T-helper 2 cell treated with Interferon-gamma antibody and Interleukin-4, amounts not matched to agents 5 μg/mL and 100 μg/mL, for 36 hours (primary cell): ENCODE measurements around the gene C2orf72.

Experiments
- DNase-seq: peaks from one replicate; pipeline ENCODE4 v3.0.0; 2021; ENCODE audit warnings: low spot score
- H3K27ac Mint-ChIP-seq: one replicate; pipeline ENCODE4 v1.8.0; 2021; ENCODE audit warnings: mild to moderate bottlenecking, mixed read lengths
- H3K27me3 Mint-ChIP-seq: one replicate; pipeline ENCODE4 v1.8.0; 2021; ENCODE audit warnings: low read depth, mixed read lengths
- H3K36me3 Mint-ChIP-seq: one replicate; pipeline ENCODE4 v1.8.0; 2021; ENCODE audit warnings: low read depth, mixed read lengths
- H3K4me1 Mint-ChIP-seq: one replicate; pipeline ENCODE4 v1.8.0; 2021; ENCODE audit warnings: low read depth, mixed read lengths
- H3K4me3 Mint-ChIP-seq: one replicate; pipeline ENCODE4 v1.8.0; 2022; ENCODE audit warnings: mild to moderate bottlenecking, moderate library complexity, mixed read lengths
- H3K9me3 Mint-ChIP-seq: one replicate; pipeline ENCODE4 v1.8.0; 2021; ENCODE audit warnings: mixed read lengths

C2orf72 gene

DNA sequence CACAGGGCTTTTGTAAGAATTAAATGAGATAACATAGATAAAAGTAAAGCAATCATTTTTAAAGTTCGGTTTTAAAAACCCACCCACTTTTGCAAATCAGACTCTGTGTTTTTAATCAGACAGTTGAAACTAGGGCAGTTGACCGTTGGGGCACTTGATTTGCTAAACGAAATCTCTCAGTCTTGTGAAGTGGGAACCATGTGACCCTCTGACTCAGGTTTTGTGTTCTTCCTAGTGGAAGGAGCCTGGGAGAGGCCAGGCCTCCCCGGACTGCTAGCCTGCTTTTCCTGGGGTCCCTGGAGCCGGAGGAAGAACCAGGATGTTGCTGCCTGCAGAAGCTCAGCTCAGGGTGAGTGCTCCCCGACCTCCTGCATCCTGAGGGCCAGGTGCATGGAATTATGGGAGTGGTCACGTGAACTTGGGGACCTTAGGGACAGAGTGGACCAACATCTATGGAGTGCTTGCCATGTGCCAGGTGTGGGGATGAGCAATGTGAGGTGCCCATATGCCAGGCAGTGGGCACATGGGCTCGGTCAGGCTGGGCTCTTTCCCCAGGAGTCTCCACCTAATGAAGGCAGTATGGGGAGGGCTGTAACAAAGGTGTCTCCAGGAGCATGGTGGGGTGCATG lies 3.9 kb downstream of the C2orf72 start:
- H3K4me1 Mint-ChIP-seq, result peaks cover 2% of the 10 kb centered on the region
- peaks cover 61% of the 10 kb centered on the region for H3K27me3 Mint-ChIP-seq
- H3K4me3 Mint-ChIP-seq, result no peak overlapping the region
- no peak overlapping the region for H3K27ac Mint-ChIP-seq
- no peaks in the 10 kb centered on the region for H3K36me3 Mint-ChIP-seq
- H3K9me3 Mint-ChIP-seq, result no peaks in the 10 kb centered on the region
- no peak for DNase-seq

DNA sequence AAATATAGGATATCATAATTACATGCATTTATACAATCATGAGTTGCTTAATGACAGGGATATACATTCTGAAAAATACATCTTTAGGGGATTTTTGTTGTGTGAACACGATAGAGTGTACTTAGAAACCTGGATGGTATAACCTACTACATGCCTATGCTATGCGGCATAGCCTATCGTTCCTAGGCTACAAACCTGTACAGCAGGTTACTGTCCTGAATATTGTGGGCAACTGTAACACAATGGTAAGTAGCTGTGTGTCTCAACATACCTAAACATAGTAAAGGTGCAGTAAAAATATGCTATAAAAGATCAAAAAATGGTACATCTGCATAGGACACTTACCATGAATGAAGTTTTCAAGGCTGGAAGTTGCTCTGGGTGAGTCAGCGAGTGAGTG lies 6.5 kb downstream of the C2orf72 start:
- no peak overlapping the region for H3K4me3 Mint-ChIP-seq
- no peaks in the 10 kb centered on the region for H3K9me3 Mint-ChIP-seq
- no peaks in the 10 kb centered on the region for H3K4me1 Mint-ChIP-seq
- H3K27ac Mint-ChIP-seq, result no peak overlapping the region
- no peak for DNase-seq
- H3K27me3 Mint-ChIP-seq, result peaks cover 46% of the 10 kb centered on the region
- H3K36me3 Mint-ChIP-seq, result no peaks in the 10 kb centered on the region

DNA sequence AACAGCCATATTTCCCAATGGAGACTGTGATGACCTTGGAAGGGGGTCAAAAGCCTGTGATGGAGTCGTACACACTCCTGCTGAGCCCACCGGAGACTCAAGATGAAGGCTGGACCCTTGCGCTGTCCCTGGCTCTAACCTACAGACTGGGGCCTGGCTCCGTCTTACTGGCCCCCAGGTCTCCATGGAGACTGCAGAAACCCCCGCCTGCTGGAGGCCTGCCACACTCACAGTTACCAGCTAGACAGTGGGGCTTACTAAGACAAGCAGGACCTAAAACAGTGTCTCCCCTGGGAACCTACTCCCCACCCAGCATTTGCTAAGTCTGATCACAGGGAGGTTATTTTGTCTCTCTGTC lies 9.6 kb downstream of the C2orf72 start:
- no peak for DNase-seq
- no peaks in the 10 kb centered on the region for H3K4me1 Mint-ChIP-seq
- peaks cover 26% of the 10 kb centered on the region for H3K27me3 Mint-ChIP-seq
- H3K36me3 Mint-ChIP-seq, result no peaks in the 10 kb centered on the region
- no peak overlapping the region for H3K27ac Mint-ChIP-seq
- no peaks in the 10 kb centered on the region for H3K9me3 Mint-ChIP-seq
- H3K4me3 Mint-ChIP-seq, result no peak overlapping the region

DNA sequence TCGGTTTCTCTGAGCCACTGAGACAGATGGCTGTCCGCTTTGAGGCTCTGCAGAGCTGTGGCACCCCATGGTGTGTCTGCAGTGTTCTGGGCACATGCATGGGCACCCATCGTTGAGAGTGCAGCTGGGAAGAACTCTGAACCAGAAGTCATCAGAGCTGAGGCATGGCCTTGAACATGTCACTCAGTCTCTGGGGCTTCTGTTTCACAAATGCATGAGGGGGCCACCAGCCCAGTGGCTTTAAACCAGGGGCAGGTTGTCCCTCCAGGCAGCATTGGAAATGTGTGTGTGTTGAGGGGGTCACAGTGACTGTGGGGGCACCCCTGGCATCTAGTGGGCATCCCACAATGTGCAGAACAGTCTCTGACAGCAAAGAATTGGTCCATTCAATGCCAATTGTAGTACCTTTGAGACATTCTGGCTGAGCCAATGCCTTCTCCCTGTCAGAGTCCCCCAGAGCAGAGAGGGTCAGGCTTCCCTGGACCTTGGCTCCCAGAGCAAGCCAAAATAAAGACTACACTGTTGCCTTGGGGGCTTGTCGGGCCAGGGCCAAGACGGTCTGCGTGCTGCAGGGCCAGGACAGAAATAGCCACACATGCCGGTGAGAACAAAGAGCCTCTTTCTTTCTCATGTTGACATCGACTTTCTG lies 10.1 kb downstream of the C2orf72 start:
- Mint-ChIP-seq H3K4me3 (no peak overlapping the region), H3K27ac (no peak overlapping the region), H3K4me1 (peaks cover 4% of the 10 kb centered on the region), H3K36me3 (no peaks in the 10 kb centered on the region), H3K27me3 (peaks cover 27% of the 10 kb centered on the region), H3K9me3 (no peaks in the 10 kb centered on the region)
- no peak for DNase-seq

DNA sequence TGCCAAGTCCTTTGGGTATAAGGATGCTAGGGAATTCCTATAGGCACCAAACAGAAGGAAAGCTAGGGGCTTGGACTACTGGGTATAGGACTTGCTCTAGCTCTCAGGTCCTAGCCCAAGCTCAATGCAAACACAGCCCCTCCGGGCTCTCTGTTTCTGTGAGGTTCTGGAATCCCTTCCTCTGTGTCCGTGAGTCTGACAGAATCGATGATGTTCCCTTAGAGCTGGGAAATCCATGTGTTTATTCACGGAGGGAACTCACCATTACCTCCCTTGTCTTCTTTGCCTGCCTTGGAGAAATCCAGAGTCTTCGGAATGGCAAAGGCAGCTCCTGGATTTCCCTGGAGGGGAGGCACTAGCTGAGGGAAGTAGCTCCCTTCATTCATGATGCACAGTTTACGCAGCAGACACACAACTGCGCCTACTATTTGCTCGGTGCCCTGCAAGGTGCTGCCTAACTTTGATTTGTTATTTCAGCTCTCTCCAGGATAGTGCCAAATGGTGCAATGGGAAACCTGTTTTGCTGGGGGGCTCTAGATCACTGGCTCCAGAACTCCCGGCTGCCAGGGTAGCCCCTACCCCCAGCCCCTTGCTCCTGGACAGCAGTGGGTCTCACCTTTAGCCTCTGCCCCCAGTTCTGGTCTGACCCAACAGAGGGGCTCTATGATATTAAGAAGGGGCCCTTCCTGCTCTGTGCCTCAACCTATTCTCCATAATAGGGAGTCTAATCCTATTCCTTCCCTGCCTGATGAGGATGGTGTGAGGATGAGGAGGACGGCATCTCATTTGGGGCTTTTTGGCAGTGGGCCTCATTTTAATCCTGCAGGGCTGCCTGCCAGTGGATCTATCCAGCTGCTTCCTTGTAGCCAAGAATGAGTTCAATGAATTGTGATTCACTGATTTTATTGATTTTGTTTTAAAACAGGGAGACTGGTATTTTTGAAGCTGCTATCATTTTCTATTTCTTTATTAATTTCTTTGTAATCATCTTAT lies 10.9 kb downstream of the C2orf72 start:
- Mint-ChIP-seq H3K27ac (no peak overlapping the region), H3K36me3 (no peaks in the 10 kb centered on the region), H3K4me1 (peaks cover 12% of the 10 kb centered on the region), H3K27me3 (peaks cover 21% of the 10 kb centered on the region), H3K4me3 (no peak overlapping the region), H3K9me3 (no peaks in the 10 kb centered on the region)
- DNase-seq, result no peak

DNA sequence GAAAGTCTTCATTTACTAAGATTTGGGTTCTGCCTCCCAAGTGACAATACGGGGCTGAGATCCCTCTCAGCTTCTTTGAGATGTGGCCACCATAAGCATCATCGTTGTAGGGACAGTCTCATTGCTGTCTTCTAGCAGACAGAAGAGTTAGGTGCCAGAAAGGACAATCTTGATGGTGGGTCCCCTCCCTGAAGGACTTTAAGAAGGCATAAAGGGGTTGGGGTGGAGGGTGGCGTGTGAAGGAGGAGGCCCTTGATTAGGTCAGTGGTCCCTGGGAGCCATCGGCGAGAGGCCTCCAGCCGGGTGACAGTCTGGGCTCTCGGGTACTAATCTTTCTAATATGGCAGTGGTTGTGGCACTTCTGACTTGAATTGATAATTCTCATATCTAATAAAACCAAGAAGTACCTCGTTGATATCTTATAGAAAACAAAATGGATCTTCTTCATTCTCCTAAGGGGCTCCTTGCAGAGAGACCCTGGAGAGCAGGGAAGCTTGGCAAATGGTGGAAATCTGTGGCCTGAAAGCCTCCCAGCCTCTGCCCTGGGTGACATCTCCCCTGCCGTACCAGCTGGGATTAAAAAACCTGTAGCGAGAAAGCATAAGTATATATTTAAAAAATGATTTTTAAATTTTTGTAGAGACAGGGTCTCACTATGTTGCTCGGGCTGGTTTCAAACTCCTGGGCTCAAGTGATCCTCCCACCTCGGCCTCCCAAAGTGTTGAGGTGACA lies 12.1 kb downstream of the C2orf72 start:
- DNase-seq, result no peak
- Mint-ChIP-seq H3K4me1 (peaks cover 21% of the 10 kb centered on the region), H3K36me3 (no peaks in the 10 kb centered on the region), H3K4me3 (no peak overlapping the region), H3K9me3 (no peaks in the 10 kb centered on the region), H3K27me3 (peaks cover 22% of the 10 kb centered on the region), H3K27ac (no peak overlapping the region)

DNA sequence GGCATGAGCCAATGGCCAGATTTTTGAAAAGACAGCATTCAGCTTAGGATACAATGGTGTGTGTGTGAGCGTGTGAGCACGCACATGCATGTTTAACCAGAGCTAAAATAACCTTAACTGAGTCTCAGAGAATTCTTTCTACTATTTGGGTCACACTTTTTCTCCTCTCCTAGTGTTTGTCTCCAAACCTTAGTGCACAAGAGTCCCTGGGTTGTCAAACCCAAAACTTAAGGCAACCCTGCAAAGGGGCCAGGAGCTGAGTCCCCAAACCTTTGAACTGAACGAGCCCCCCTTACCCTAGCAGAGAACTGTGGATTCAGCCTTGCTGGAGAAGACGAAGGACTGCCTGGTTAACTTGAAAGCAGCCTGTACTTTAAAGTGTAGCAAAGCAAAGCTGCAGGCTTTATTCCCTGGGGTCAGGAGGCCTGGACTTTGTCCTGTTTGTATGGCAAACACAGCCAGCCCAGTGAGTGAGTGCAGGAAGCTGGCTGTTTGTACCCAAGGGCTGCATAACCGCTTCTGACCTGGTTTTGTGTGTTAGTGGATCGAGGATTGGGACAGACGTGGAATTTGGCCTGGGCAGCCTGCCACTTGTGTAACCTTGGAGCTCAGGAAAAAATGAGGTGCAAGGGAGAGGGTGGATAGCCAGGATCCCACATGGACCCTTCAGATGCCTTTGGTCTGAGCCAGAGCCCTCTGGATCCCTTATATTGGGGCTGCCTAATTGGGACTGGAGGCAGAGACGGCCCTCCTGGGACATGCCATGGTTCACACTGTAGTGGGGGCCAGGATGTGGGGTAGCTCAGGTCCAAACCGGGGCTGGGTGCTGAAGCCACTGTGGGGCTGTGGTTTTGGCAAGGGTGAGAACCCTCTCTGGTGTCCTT lies 12.9 kb downstream of the C2orf72 start:
- DNase-seq, result no peak
- H3K9me3 Mint-ChIP-seq, result no peaks in the 10 kb centered on the region
- H3K36me3 Mint-ChIP-seq, result no peaks in the 10 kb centered on the region
- no peak overlapping the region for H3K4me3 Mint-ChIP-seq
- H3K27me3 Mint-ChIP-seq, result peaks cover 22% of the 10 kb centered on the region
- no peak overlapping the region for H3K27ac Mint-ChIP-seq
- peaks cover 21% of the 10 kb centered on the region for H3K4me1 Mint-ChIP-seq

DNA sequence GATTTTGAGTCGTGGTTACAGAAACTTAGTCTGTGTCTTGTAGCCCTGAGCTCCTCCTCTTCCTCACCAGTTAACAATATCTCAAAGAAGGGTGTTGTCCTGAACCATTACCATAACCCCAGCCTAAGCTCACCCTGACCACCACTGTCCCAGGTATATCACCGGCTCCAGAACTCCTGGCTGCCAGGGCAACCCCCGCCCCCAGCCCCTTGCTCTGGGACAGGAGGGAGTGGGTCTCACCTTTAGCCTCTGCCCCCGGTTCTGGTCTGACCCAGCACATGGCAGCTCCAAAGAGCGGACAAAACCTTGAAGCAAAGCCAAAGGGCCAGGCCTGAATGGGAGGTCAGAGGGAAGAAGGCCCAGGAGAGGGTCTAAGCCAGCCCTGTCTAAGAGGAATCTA lies 13.8 kb downstream of the C2orf72 start:
- peaks cover 18% of the 10 kb centered on the region for H3K27me3 Mint-ChIP-seq
- H3K36me3 Mint-ChIP-seq, result no peaks in the 10 kb centered on the region
- H3K9me3 Mint-ChIP-seq, result no peaks in the 10 kb centered on the region
- no peak overlapping the region for H3K27ac Mint-ChIP-seq
- DNase-seq, result no peak
- H3K4me3 Mint-ChIP-seq, result no peak overlapping the region
- peaks cover 23% of the 10 kb centered on the region for H3K4me1 Mint-ChIP-seq

DNA sequence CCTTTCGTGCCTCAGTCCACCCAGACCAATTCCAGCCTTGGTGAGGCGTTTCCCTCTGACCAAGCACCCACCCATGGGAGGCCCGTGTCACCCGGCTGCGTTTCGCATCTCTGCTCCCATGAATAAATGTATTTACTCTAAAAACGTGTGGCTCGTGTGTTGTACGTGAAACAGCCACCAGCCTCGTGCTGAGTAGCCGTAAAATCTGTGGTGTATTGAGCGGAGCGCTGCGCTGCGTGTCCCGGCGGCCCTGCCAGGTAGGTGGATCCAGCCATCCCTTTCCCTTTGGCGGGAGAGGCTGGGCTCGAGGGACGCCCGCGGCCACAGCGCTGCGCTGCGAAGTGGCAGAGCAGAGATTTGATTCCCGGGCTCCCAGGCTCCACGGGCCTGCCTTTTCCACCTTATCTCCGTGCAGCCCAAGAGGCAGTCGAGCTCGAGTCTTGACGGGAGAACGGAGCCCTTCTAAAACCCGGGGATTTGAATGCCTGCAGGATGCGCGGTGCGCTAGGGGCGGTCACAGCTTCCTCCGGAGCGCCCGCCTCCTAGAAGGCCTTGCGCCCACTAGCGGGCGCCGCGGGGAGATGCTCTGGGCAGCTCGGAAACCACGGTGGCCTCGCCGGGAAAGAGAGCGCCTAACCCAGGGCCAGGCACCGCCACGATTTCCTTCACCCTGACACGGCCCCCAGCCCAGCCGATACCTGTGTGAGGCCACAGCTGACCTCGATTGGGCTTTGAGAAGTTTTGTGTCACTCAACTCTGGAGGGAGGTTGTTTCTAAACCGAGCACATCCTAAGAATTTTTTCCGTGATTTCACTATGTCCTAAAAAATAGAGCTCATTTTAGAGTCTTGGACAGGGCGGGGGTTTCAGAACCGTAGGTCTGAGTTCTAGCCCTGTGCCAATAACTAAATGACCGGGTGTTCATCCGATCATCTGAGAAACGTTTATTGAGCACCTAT lies 15.4 kb downstream of the C2orf72 start:
- Mint-ChIP-seq H3K27ac (no peak overlapping the region), H3K4me3 (peak overlapping the region; percentile 91), H3K27me3 (peaks cover 18% of the 10 kb centered on the region), H3K36me3 (no peaks in the 10 kb centered on the region), H3K4me1 (peaks cover 25% of the 10 kb centered on the region), H3K9me3 (no peaks in the 10 kb centered on the region)
- peak; percentile 87 for DNase-seq

DNA sequence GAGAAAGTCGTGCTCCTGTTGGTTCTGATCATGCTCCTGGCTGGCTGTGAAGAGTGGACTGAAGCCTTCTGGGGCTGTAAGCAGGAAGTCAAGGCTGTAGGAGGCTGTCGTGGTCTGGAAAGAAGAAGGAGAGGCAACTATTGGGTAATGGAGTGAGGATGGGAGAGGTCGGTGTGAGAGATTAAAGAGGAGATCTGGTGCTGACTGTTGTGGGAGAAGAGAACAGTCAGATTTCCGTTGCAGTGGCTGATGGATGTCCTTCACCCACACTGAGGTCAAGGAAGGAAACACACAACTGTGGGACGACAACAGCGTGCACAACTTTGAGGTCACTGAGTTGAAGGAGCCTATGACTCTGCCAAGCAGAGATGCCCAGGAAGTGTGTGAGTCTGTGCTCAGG lies 16.5 kb downstream of the C2orf72 start:
- H3K9me3 Mint-ChIP-seq, result no peaks in the 10 kb centered on the region
- H3K4me3 Mint-ChIP-seq, result no peak overlapping the region
- no peaks in the 10 kb centered on the region for H3K36me3 Mint-ChIP-seq
- peaks cover 35% of the 10 kb centered on the region for H3K4me1 Mint-ChIP-seq
- H3K27ac Mint-ChIP-seq, result peak overlapping the region; percentile 23
- H3K27me3 Mint-ChIP-seq, result peaks cover 16% of the 10 kb centered on the region
- DNase-seq, result no peak

DNA sequence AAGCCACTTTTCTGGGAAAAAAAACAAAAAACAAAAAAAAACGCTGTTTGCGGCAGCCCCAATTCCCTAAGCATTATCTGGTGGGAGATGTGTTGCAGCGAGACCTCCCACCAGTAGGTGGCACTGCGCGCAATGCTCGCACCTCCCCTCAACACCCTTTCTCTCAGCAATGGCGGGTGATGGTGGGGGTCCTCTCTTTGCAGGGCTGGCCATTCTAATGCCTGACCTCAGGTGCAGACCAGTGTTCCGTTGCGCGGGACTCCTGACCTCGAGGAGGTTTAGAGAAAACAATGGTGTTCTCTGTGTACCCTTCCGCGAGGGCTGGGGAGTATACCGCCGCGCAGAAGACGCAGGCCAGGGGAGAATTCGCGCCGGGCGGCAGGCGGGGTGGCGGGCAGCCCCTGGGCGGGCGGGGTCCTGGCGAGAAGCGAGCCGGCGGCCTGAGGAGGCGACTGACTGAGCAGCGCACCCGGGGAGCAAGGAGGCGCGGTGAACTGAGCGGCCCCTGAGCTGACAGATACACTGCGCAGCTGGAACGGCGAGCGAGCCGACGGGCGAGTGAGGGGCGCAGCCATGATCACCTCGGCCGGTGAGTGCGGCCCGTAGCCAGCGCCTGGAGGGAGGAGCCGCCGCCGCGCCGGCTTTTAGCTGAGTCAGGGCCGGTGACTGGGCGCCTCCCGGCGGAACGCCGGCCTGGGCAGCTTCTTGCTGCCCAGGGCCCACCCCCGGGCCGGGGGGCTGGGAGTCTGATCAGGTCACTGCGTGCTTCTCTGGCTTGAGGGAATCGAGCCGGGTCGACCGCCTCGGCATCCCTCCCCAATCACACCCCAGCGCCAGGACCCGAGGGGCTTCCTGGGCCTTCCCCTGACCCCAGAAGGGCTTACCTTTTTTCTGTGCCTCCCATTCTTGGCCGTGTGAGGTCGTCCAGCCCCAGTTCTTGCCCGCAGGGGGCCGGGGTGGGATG lies 19.4 kb downstream of the C2orf72 start, which contains the start of gene PSMD1:
TSS of gene PSMD1 (plus strand) at position 415 of the 964 bp plus-strand sequence. CDS start at position 574, 159 bp downstream.
- peaks cover 2% of the 10 kb centered on the region for H3K36me3 Mint-ChIP-seq
- peaks cover 48% of the 10 kb centered on the region for H3K4me1 Mint-ChIP-seq

More for the DNA sequence above, 19.4 kb downstream of the C2orf72 start, which contains the start of gene PSMD1:
- peaks cover 7% of the 10 kb centered on the region for H3K27me3 Mint-ChIP-seq
- H3K27ac Mint-ChIP-seq, result peak within 1 kb of the TSS; percentile 99
- peak within 1 kb of the TSS; percentile 97 for H3K4me3 Mint-ChIP-seq
- H3K9me3 Mint-ChIP-seq, result no peaks in the 10 kb centered on the region
- peak; percentile 89 for DNase-seq
